CD4-positive, alpha-beta T cell treated with Interleukin-15 for 1 hour (primary cell): ENCODE data around the gene TLK2.
"Not testable (repeated sequence)": the region's sequence is repeated elsewhere in the genome, so short reads cannot be mapped to it uniquely, and the experiment has no call there.

Source experiments
- DNase-seq: peaks from one replicate; pipeline ENCODE4 v3.0.0-alpha.2; 2020

TLK2 gene

GRCh38 chr17:62565817-62566216 lies 87.2 kb downstream of the TLK2 start:
- no peak for DNase-seq

GRCh38 chr17:62566996-62567578 lies 88.5 kb downstream of the TLK2 start:
- DNase-seq: no peak

GRCh38 chr17:62572488-62572887 lies 93.9 kb downstream of the TLK2 start:
- DNase-seq: no peak

GRCh38 chr17:62572888-62573401 lies 94.3 kb downstream of the TLK2 start:
- DNase-seq: no peak

- DNase-seq: no peak
Measured at GRCh38 chr17:62573480-62574117, 95.0 kb downstream of the TLK2 start.

- DNase-seq: no peak
Measured at GRCh38 chr17:62576382-62576781, 97.8 kb downstream of the TLK2 start.

- DNase-seq: no peak
Measured at GRCh38 chr17:62578757-62579487, 100.3 kb downstream of the TLK2 start.

GRCh38 chr17:62580947-62581346 lies 102.3 kb downstream of the TLK2 start:
- DNase-seq: no peak

- no peak for DNase-seq
Measured at GRCh38 chr17:62581764-62582163, 103.1 kb downstream of the TLK2 start.

- no peak for DNase-seq
Measured at GRCh38 chr17:62587554-62587953, 108.9 kb downstream of the TLK2 start.

GRCh38 chr17:62588109-62588508 lies 109.5 kb downstream of the TLK2 start:
- no peak for DNase-seq

- no peak for DNase-seq
Measured at GRCh38 chr17:62591333-62591732, 112.7 kb downstream of the TLK2 start.

- not testable (repeated sequence) for DNase-seq
Measured at GRCh38 chr17:62591822-62592221, 113.2 kb downstream of the TLK2 start.

GRCh38 chr17:62592341-62593099 lies 113.9 kb downstream of the TLK2 start:
- no peak for DNase-seq

GRCh38 chr17:62595484-62595883 lies 116.9 kb downstream of the TLK2 start:
- no peak for DNase-seq

- no peak for DNase-seq
Measured at GRCh38 chr17:62596662-62597061, 118.0 kb downstream of the TLK2 start.

GRCh38 chr17:62597150-62597549 lies 118.5 kb downstream of the TLK2 start:
- DNase-seq: no peak

GRCh38 chr17:62597920-62598319 lies 119.3 kb downstream of the TLK2 start:
- DNase-seq: no peak

- no peak for DNase-seq
Measured at GRCh38 chr17:62599964-62600657, 121.5 kb downstream of the TLK2 start.

- DNase-seq: no peak
Measured at GRCh38 chr17:62600805-62601204, 122.2 kb downstream of the TLK2 start.

- DNase-seq: no peak
Measured at GRCh38 chr17:62601471-62601870, 122.8 kb downstream of the TLK2 start.

GRCh38 chr17:62603783-62604182 lies 125.2 kb downstream of the TLK2 start:
- not testable (repeated sequence) for DNase-seq

- no peak for DNase-seq
Measured at GRCh38 chr17:62605588-62605987, 127.0 kb downstream of the TLK2 start.
